OCI-LY1 (cell line): ENCODE measurements around the gene URB2.

Experiments used
- EZH2 ChIP-seq: fragments of 200-600 bp; sonication (generic), shearing (Covaris generic); IDR thresholded peaks from 2 replicates; pipeline ENCODE4 v1.8.0; 2017; ENCODE audit warnings: borderline replicate concordance, mixed run types, mild to moderate bottlenecking, antibody characterized with exemption, low read length, moderate library complexity, mixed read lengths
- TF ChIP-seq, protein P1 (sequence below): fragments of 200-600 bp; sonication (generic), shearing (Covaris generic); IDR thresholded peaks from 2 replicates; pipeline ENCODE4 v1.5.1; 2017; ENCODE audit warnings: mild to moderate bottlenecking, antibody characterized with exemption, low read length, moderate library complexity, mixed read lengths

DNA sequence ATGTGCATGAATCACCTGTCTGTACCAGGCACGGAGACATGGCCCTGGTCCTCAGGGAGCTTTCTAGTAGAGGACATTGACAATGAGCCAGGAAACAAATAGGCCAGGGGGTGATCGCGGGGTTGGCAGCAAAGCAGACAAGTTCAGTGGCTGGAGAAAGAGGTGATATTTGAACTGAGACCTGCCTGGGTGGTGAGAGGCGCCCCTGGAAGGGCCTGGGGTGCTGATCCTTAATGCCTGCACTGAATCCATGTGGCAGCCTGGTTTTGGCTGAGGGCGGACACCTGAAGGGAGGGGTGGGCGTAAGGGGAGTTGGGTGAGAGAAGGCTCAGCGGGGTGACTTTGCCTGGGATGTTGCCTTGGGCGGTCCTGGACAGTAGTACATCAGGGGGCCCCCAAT lies 35.9 kb downstream of the URB2 start:
- no peak for TF ChIP-seq EZH2
- TF ChIP-seq, protein P1, sequence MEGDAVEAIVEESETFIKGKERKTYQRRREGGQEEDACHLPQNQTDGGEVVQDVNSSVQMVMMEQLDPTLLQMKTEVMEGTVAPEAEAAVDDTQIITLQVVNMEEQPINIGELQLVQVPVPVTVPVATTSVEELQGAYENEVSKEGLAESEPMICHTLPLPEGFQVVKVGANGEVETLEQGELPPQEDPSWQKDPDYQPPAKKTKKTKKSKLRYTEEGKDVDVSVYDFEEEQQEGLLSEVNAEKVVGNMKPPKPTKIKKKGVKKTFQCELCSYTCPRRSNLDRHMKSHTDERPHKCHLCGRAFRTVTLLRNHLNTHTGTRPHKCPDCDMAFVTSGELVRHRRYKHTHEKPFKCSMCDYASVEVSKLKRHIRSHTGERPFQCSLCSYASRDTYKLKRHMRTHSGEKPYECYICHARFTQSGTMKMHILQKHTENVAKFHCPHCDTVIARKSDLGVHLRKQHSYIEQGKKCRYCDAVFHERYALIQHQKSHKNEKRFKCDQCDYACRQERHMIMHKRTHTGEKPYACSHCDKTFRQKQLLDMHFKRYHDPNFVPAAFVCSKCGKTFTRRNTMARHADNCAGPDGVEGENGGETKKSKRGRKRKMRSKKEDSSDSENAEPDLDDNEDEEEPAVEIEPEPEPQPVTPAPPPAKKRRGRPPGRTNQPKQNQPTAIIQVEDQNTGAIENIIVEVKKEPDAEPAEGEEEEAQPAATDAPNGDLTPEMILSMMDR, result no peak
